Astrocyte (in vitro differentiated cells and primary cell): ENCODE data around the gene NSD2. TPM values are rescaled to one million over a fixed set of nuclear protein-coding genes. Genes with fewer than 3 reads are reported as not detected.

Experiments used
- DNase-seq: peaks from one replicate; pipeline ENCODE4 v3.0.0-alpha.2; 2010; ENCODE audit warnings: low read depth
- FAIRE-seq: peaks from 2 replicates; lab custom pipeline; 2011; peaks lifted over from hg19 to GRCh38; lab: Jason Lieb, UNC
- H2AFZ ChIP-seq: 2 replicates; pipeline ENCODE4 v1.6.0; 2012; ENCODE audit warnings: low read depth, low read length, inconsistent platforms
- H3K27ac ChIP-seq: 2 replicates; pipeline ENCODE4 v1.5.1; 2011; ENCODE audit warnings: low read depth, low read length, inconsistent platforms
- H3K27me3 ChIP-seq: 2 replicates; pipeline ENCODE4 v1.6.0; 2011; ENCODE audit warnings: low read length, inconsistent platforms; ENCODE audit not compliant: insufficient read depth
- H3K36me3 ChIP-seq: 2 replicates; pipeline ENCODE4 v1.5.1; 2011; ENCODE audit warnings: low read length, inconsistent platforms; ENCODE audit not compliant: insufficient read depth
- H3K4me1 ChIP-seq: 2 replicates; pipeline ENCODE4 v1.5.1; 2011; ENCODE audit warnings: low read length, inconsistent platforms; ENCODE audit not compliant: insufficient read depth
- H3K4me2 ChIP-seq: 2 replicates; pipeline ENCODE4 v1.6.0; 2012; ENCODE audit warnings: low read length, inconsistent platforms
- H3K4me3 ChIP-seq: 2 replicates; pipeline ENCODE4 v1.5.1; 2011; ENCODE audit warnings: low read depth, mild to moderate bottlenecking, low read length, inconsistent platforms; ENCODE audit not compliant: insufficient read depth
- H3K79me2 ChIP-seq: 2 replicates; pipeline ENCODE4 v1.6.0; 2012; ENCODE audit warnings: mild to moderate bottlenecking, low read length, inconsistent platforms; ENCODE audit not compliant: insufficient read depth
- H3K9ac ChIP-seq: 2 replicates; pipeline ENCODE4 v1.6.0; 2012; ENCODE audit warnings: mild to moderate bottlenecking, low read length, inconsistent platforms
- H3K9me3 ChIP-seq: 2 replicates; pipeline ENCODE4 v1.5.1; 2012; ENCODE audit warnings: low read depth, mild to moderate bottlenecking, low read length, inconsistent platforms; ENCODE audit not compliant: insufficient read depth
- H4K20me1 ChIP-seq: 2 replicates; pipeline ENCODE4 v1.6.0; 2012; ENCODE audit warnings: low read length, inconsistent platforms; ENCODE audit not compliant: insufficient read depth
- H3K27ac Mint-ChIP-seq: one replicate; pipeline ENCODE4 v1.8.0; 2021; ENCODE audit warnings: mild to moderate bottlenecking, mixed read lengths; ENCODE audit not compliant: unreplicated experiment
- H3K27me3 Mint-ChIP-seq: one replicate; pipeline ENCODE4 v1.8.0; 2021; ENCODE audit warnings: low read depth, mixed read lengths; ENCODE audit not compliant: unreplicated experiment
- H3K36me3 Mint-ChIP-seq: one replicate; pipeline ENCODE4 v1.8.0; 2021; ENCODE audit warnings: low read depth, mixed read lengths; ENCODE audit not compliant: unreplicated experiment
- H3K4me1 Mint-ChIP-seq: one replicate; pipeline ENCODE4 v1.8.0; 2021; ENCODE audit warnings: low read depth, mixed read lengths; ENCODE audit not compliant: unreplicated experiment
- H3K4me3 Mint-ChIP-seq: one replicate; pipeline ENCODE4 v1.8.0; 2021; ENCODE audit warnings: mild to moderate bottlenecking, moderate library complexity, mixed read lengths; ENCODE audit not compliant: unreplicated experiment
- H3K9me3 Mint-ChIP-seq: one replicate; pipeline ENCODE4 v1.8.0; 2021; ENCODE audit warnings: mild to moderate bottlenecking, mixed read lengths; ENCODE audit not compliant: unreplicated experiment
- EZH2 ChIP-seq: IDR thresholded peaks from 2 replicates; pipeline ENCODE4 v1.6.1; 2012; ENCODE audit warnings: mild to moderate bottlenecking, low read length, inconsistent platforms; ENCODE audit not compliant: insufficient read depth
- total RNA-seq: library from RNA; stranded (reverse); gene quantifications from 2 replicates; pipeline ENCODE4 v1.2.1, GENCODE V29; 2021
- TF ChIP-seq, protein P1 (sequence below): IDR thresholded peaks from 2 replicates; pipeline ENCODE4 v1.5.1; 2011; ENCODE audit warnings: low read depth, mild to moderate bottlenecking, inconsistent platforms, low read length, moderate library complexity; ENCODE audit not compliant: insufficient read depth

NSD2 gene
- total RNA-seq, 1 donor from 2014 or later: 31.3 TPM

GRCh38 chr4:1880332-1880731 lies 9.1 kb downstream of the NSD2 start:
- H3K36me3 ChIP-seq: no peaks in the 10 kb centered on the region
- FAIRE-seq (no peak), DNase-seq (no peak)
- TF ChIP-seq EZH2: no peak
- TF ChIP-seq, protein P1, sequence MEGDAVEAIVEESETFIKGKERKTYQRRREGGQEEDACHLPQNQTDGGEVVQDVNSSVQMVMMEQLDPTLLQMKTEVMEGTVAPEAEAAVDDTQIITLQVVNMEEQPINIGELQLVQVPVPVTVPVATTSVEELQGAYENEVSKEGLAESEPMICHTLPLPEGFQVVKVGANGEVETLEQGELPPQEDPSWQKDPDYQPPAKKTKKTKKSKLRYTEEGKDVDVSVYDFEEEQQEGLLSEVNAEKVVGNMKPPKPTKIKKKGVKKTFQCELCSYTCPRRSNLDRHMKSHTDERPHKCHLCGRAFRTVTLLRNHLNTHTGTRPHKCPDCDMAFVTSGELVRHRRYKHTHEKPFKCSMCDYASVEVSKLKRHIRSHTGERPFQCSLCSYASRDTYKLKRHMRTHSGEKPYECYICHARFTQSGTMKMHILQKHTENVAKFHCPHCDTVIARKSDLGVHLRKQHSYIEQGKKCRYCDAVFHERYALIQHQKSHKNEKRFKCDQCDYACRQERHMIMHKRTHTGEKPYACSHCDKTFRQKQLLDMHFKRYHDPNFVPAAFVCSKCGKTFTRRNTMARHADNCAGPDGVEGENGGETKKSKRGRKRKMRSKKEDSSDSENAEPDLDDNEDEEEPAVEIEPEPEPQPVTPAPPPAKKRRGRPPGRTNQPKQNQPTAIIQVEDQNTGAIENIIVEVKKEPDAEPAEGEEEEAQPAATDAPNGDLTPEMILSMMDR: no peak
- Mint-ChIP-seq H3K4me1 (peaks cover 15% of the 10 kb centered on the region), H3K9me3 (no peaks in the 10 kb centered on the region), H3K36me3 (no peaks in the 10 kb centered on the region), H3K4me3 (no peak overlapping the region), H3K27me3 (no peaks in the 10 kb centered on the region), H3K27ac (no peak overlapping the region)
- peaks cover 60% of the 10 kb centered on the region for H4K20me1 ChIP-seq
- H3K4me2 ChIP-seq: no peak overlapping the region
- no peak overlapping the region for H3K4me3 ChIP-seq
- no peak overlapping the region for H3K9ac ChIP-seq
- H3K9me3 ChIP-seq: no peaks in the 10 kb centered on the region
- H3K4me1 ChIP-seq: peaks cover 5% of the 10 kb centered on the region
- H3K79me2 ChIP-seq: peaks cover 98% of the 10 kb centered on the region
- no peaks in the 10 kb centered on the region for H3K27me3 ChIP-seq
- H2AFZ ChIP-seq: no peak overlapping the region
- H3K27ac ChIP-seq: no peak overlapping the region

DNA sequence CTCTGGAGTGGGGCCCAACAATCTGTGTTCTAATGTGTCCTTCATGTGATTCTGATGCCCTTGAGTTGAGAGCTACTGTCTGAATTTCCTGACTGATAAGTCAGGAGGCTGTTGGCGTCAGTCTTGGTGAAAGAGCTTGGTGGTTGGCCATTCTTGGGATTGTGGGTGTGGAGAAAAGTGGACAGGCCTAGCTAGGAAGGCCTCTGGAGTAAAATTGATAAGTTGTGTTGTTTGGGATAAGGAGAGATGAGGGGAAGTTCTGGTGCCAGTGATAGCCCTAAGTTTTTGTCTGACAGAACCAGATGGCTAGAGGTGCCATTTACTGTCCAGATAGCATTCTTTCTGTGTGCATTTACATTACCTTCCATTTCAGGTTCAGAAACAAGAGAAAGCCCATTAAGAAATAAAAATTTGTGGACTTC lies 11.7 kb downstream of the NSD2 start:
- Histone ChIP-seq H3K9ac (no peak overlapping the region), H3K9me3 (no peaks in the 10 kb centered on the region), H3K4me3 (no peak overlapping the region), H3K4me2 (no peak overlapping the region), H3K36me3 (no peaks in the 10 kb centered on the region), H3K27me3 (no peaks in the 10 kb centered on the region), H3K79me2 (peaks cover 98% of the 10 kb centered on the region), H2AFZ (no peak overlapping the region), H4K20me1 (peaks cover 66% of the 10 kb centered on the region), H3K4me1 (peaks cover 5% of the 10 kb centered on the region), H3K27ac (no peak overlapping the region)
- FAIRE-seq (no peak), DNase-seq (no peak)
- H3K4me1 Mint-ChIP-seq: peaks cover 9% of the 10 kb centered on the region
- no peaks in the 10 kb centered on the region for H3K9me3 Mint-ChIP-seq
- no peak overlapping the region for H3K27ac Mint-ChIP-seq
- no peak overlapping the region for H3K4me3 Mint-ChIP-seq
- H3K36me3 Mint-ChIP-seq: no peaks in the 10 kb centered on the region
- TF ChIP-seq EZH2: no peak
- TF ChIP-seq, protein P1: no peak
- no peaks in the 10 kb centered on the region for H3K27me3 Mint-ChIP-seq

- Mint-ChIP-seq H3K4me1 (peaks cover 6% of the 10 kb centered on the region), H3K4me3 (no peak overlapping the region), H3K27me3 (no peaks in the 10 kb centered on the region), H3K27ac (no peak overlapping the region), H3K9me3 (no peaks in the 10 kb centered on the region), H3K36me3 (no peaks in the 10 kb centered on the region)
- Histone ChIP-seq H4K20me1 (peaks cover 65% of the 10 kb centered on the region), H2AFZ (no peak overlapping the region), H3K27ac (no peak overlapping the region), H3K4me1 (peaks cover 1% of the 10 kb centered on the region), H3K4me3 (no peak overlapping the region), H3K9ac (no peak overlapping the region), H3K4me2 (no peak overlapping the region), H3K36me3 (no peaks in the 10 kb centered on the region), H3K79me2 (peaks cover 99% of the 10 kb centered on the region), H3K27me3 (no peaks in the 10 kb centered on the region), H3K9me3 (no peaks in the 10 kb centered on the region)
- FAIRE-seq: no peak
- TF ChIP-seq, protein P1: no peak
- TF ChIP-seq EZH2: no peak
- no peak for DNase-seq
These were observed 12.4 kb downstream of the NSD2 start for GRCh38 chr4:1883583-1883982.
